ENCODE data around the gene MTA1. TPM values are rescaled to one million over a fixed set of nuclear protein-coding genes. Genes with fewer than 3 reads are reported as not detected.
A peak's percentile ranks its signal among the peaks of the same experiment; 100 is the strongest.

Gene MTA1
- total RNA-seq, 1 donor from 2014 or later: 192 TPM

DNA sequence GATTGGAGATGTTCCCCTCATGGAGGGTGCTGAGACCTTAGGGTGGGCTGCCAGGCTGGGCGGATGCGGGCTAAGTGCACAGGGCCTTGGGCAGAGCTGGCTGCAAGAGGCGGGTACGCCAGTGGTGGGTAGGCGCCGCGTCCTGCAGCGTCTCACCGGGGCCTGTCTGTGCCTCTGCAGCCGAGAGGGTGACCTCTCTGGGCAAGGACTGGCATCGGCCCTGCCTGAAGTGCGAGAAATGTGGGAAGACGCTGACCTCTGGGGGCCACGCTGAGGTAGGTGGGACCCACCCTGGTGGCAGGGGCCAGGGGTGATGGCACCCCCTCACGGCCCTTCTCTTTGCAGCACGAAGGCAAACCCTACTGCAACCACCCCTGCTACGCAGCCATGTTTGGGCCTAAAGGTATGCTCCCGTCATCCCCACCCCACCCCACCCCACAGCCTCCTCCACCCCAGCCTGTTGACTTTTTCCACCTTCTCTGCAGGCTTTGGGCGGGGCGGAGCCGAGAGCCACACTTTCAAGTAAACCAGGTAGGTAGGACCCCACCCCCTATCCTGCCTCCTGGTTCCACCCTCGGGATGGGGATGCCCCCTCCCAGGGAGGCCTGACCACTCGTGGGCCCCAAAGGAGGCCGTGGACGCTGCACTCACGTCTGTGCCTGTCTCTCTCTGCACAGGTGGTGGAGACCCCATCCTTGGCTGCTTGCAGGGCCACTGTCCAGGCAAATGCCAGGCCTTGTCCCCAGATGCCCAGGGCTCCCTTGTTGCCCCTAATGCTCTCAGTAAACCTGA, 68.6 kb downstream of the MTA1 start:
- DNase-seq (ENCODE audit: missing footprints) (no peak), ATAC-seq (no peak)
- intact Hi-C loops (cut with DNase I): no loop called here

DNA sequence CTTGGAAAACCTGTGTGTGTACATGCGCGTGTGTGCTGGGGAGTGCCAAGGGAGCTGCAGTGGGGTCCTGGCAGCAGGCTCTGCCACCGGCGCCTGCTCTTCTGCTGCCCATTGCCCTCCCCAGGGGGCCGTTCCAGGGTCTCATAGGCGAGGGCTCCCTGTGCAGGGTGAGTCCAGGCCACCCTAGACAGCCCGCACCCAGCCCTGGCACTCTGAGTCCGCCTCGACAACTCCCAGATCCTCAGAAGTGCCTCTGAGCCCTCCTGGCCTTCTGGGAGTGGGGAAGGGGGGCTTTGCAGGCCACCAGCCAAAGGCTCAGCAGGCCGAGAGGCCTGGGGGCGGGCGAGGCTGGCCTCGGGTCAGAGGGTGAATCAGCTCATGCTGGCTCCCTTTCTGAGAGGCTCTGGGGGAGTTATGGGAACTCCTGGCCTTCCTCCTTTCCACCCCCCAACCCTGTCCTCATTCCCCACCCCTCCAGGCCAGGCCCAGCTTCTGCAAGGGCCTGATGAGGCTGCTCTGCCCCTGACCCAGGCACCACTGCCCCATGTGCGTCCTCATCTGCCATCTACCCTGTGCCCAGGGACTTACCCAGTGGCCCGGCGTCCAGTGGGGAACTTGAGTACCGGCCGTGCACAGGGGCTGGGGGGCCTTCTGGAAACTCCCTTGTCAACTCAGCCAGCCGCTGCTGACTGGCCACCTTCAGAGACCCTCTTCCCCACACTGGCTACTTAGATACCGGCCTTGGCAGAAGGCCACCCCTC, 69.3 kb downstream of the MTA1 start:
- peak; percentile 74 for DNase-seq (ENCODE audit: missing footprints)
- intact Hi-C loops (cut with DNase I): loop anchor here (1.0 kb wide), 1 partner anchor 119 kb away; no protein-coding TSS in a partner anchor
- no peak for ATAC-seq

DNA sequence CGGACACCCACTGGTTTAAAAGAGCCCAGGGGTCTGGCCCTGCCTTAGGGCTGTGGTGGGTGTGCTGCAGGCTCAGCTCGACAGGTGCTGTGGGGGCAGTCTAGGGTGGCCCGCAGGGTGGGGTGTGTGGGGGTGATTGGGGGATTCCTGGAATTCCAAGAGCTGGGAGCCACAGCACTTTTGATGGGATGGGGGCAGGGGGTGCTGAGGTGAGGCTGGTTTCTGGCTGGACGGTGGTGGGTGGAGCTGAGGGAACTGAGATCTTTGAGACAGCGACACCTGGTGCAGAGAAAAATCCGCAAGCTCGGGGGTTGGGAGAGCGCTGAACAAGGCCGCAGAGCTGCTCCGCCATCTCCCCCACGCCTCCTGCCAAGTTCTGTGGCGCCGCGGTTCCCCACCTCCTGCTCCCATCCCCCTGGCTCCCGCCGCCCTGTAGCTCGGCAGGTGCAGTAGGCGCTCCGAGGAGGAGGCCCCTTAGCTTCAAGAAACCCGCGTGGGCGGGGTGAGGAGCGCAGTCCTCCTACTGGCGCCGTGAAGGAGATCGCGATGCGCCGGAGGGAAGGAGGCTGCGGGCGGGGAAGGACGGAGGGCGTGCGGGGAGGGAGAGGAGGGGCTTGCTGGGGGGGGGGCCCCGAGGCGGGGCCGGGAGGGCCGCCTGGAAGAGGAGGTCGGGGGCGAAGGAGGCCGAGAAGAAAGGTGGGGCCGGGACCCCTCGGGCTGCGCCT, 70.1 kb downstream of the MTA1 start:
- ATAC-seq (peak; percentile 21), DNase-seq (ENCODE audit: missing footprints) (peak; percentile 89)
- intact Hi-C loops (cut with DNase I): loop anchor here (1.0 to 2.0 kb wide), 4 partner anchors 15 to 119 kb away; partner anchors contain the start of genes CRIP2 and TEX22

DNA sequence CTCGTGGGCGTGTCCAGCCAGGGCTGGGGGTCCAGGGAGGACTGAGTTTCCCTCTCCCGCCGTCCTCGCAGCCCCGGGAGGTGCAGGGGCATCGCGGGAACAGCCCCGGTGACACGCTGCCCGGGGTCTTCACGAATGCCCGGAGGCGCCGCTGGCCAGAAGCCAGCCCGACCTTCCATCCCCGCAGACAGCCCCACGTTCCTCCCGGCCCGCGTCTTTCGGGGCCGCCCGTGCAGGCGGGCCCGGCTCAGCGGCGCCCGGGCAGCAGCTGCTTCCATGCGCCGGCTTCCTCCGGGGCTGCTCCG, 70.6 kb downstream of the MTA1 start:
- intact Hi-C loops (cut with DNase I): loop anchor here (1.0 to 2.0 kb wide), 3 partner anchors 15 to 92 kb away; partner anchors contain the start of genes CRIP2 and TEX22
- DNase-seq (ENCODE audit: missing footprints) (peak; percentile 80), ATAC-seq (no peak)

DNA sequence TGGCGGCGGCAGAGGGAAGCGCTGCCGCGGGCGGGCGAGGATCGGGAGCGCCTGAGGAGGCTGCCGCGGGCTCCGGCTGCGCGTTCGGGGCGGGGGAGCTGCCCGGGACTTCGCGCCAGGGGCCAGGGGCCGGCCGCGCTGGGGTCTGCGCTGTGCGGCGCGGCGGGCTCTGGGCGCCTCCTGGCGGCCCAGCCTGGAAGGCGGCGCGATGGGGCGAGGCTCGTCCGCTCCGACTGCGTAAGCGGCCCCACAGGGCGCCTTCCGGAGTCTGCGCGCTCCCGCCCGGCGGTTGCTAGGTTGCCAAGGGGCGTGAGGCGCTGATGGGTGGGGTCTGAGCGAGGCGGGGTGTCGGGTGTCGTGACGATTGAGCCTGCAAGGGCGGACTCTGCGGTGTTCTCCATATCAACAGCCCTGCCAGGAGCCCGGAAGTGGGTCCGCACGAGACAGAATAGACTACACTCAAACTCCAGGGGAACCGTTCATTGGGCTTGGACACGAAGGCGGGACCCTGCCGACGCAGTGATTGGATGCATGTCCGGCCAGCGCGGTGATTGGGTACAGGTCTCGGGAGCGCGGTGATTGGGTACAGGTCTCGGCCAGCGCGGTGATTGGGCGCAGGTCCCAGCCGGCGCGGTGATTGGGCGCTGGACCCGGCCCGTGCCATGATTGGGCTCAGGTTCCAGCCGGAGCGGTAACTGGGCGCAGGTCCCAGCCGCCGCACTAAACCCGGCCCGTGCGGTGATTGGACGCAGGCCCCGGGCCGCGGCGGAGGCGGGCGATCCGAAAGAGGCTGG, 71.1 kb downstream of the MTA1 start, which contains the start of gene TEDC1:
Gene TEDC1, plus strand, starts transcription at position 675 of the 794 bp plus-strand sequence. CDS start 130 bp downstream, outside the sequence.
- ATAC-seq: peak; percentile 85
- intact Hi-C loops (cut with DNase I): loop anchor here (1.0 to 2.0 kb wide), 3 partner anchors 16 to 92 kb away; partner anchors contain the start of genes CRIP2 and TEX22
- peak; percentile 100 for DNase-seq (ENCODE audit: missing footprints)

DNA sequence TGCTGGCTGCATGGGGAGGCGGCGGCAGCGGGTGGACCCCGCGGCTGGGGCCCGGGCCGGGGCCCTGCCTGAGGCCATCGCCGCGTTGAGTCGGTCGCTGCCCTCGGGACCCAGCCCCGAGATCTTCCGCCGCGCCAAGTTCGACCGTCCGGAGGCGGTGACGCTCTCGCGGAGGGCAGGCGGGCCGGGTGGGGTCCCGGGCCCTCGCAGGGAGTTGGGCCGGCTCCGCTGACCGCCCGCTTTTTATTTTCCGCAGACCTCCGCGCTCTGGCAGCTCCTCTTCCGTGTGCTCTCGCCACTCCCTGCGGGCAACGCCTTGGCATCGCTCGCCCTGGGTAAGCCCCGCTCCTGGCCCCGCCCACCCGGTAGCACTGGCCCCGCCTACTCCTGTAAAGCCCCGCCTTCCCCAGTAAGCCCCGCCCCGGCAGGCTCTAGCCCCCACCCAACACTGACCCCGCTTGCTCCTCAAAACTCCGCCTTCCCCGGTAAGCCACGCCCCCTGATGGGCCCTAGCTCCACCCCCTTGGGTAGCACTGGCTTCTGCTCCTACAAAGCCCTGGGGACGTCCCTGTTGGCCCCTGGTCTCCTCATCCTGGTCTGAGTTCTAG, 71.8 kb downstream of the MTA1 start:
- DNase-seq (ENCODE audit: missing footprints) (peak; percentile 90), ATAC-seq (no peak)
- intact Hi-C loops (cut with DNase I): loop anchor here (2.0 kb wide), 1 partner anchor 17 kb away; the partner anchor contains the start of gene CRIP2

DNA sequence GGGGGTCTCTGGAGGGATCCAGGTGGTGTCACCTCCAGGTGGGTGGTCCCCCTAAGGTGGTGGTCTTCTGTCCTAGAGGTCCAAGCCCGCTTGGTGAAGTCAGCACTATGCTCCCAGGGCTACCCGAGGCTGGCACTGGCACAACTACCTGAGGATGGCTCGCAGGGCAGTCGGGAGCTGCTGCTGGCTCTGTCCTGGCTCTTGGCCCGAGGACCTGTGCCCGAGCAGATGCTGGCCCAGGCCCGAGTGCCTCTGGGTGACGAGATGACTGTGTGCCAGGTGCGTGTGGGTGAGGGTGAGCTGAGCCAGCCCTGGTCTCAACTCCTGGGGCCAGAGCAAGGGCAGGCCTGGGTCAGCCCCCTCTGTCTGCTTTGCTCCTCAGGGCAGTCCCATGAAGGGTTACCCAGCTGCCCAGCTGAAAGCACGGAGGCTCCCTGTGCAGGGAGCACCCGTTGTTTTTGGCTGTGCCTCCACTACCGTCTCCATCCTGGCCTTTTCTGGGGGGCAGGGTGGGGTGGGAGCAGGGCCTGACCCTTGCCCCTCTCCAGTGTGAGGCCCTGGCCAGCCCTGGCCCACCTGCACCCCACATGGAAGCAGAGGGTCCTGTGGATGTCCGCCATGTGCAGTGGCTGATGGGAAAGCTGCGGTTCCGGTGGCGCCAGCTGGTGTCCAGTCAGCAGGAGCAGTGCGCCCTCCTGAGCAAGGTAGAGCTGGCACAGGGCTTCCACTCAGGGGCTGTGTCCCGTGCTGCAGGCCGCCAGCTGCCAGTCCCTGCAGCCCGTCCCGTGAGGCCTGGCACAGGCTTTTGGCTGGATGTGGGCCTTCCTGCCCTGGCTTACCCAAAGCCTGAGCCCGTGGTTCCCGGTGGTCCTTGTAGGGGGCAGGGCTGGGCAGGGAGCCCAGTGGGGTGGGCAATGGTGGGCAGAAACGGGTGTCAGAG, 72.7 kb downstream of the MTA1 start:
- intact Hi-C loops (cut with DNase I): no loop called here
- no peak for ATAC-seq
- peak; percentile 77 for DNase-seq (ENCODE audit: missing footprints)

DNA sequence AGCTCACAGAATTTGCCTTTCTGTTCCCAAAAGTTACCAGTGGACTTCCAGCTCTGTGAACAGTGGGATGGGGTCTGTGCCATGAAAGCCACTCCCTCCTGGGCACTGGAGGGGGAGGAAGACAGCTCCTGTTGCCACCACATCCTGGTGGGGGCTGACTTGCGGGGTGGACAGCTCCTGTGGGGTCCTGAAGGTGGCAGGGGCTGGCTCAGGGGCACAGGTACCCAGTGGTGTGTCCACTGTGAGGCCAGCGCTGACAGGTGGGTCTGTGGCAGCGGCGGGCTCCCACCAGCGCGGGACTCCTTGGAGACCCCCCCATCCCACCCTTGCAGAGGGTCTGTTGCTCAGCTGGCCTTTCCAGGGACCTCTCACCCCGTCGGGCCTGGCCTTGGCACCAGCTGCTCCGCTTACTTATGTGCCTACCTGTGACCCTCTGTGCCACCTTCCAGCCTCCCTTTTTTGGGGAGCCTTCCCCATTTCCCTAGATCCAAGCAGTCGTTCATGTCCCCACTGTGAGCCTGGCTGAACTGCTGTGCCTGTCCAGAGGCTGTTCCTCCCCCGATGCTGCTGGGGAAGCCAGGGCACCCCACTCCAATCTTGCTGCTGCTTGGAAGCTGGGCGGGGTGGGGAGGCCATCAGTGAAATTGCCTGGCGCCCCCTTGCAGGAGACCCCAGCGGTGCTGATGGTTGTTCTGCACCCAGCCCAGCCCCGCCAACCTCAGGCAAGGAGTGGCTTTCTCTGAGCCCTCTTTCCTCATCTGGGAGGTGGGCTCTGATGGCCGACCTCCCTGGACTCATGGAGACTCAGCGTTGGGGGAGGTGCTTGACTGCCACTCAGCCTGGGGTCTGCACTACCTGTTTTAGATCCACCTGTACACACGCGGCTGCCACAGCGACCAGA, 73.6 kb downstream of the MTA1 start:
- ATAC-seq (no peak), DNase-seq (ENCODE audit: missing footprints) (peak; percentile 63)
- intact Hi-C loops (cut with DNase I): no loop called here

DNA sequence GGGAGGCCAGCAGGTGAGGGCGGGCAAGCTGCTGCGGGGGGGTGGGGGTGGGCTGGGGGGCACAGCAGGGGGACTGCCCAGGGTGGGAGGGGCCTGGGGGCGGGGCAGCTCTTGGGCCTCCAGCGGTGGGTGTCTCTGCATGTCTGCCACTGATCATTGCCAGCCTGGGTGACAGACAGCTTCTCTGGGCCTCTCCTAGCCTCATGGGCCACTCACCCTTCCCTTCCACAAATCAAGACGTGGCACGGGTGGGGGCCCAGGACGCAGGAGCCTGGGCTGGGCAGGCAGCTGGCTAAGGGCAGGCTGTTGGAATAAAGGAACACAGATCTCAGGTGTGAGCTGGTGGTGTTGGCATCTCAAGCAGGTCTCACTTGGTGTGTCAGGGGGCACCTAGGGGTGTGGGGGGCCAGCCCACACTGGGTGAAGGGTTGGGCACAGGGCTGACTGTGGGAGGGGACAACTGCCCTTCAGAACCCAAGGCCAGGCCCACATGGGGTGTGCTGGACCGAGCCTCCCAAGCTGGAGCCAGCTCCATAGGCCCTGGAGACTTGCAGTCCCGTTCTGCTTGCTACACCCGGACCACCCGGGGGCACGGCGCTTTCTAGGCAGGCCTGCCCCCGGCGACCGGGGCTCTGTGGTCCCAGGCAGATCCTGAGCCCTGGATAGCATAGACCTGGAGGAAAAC, 74.4 kb downstream of the MTA1 start:
- intact Hi-C loops (cut with DNase I): loop anchor here (2.0 kb wide), 1 partner anchor 33 kb away; the partner anchor contains the start of gene TMEM121
- no peak for ATAC-seq
- peak; percentile 48 for DNase-seq (ENCODE audit: missing footprints)

DNA sequence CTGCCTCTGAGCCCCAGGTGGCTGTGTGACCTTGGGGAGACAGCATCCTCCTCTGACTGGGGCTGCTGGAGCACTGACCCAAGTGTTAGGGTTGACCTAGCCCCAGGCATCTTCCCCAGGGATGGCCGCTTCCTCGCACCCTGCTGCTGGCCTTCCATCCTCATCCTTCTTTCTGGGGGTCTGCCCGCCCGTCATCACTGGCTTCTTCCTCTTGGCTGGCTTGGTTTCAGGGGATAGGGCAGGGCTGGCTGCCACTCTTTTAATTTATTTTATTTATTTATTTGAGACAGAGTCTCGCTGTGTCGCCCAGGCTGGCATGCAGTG, 74.9 kb downstream of the MTA1 start:
- peak; percentile 35 for DNase-seq (ENCODE audit: missing footprints)
- intact Hi-C loops (cut with DNase I): loop anchor here (2.0 kb wide), 1 partner anchor 32 kb away; the partner anchor contains the start of gene TMEM121
- ATAC-seq: no peak

DNA sequence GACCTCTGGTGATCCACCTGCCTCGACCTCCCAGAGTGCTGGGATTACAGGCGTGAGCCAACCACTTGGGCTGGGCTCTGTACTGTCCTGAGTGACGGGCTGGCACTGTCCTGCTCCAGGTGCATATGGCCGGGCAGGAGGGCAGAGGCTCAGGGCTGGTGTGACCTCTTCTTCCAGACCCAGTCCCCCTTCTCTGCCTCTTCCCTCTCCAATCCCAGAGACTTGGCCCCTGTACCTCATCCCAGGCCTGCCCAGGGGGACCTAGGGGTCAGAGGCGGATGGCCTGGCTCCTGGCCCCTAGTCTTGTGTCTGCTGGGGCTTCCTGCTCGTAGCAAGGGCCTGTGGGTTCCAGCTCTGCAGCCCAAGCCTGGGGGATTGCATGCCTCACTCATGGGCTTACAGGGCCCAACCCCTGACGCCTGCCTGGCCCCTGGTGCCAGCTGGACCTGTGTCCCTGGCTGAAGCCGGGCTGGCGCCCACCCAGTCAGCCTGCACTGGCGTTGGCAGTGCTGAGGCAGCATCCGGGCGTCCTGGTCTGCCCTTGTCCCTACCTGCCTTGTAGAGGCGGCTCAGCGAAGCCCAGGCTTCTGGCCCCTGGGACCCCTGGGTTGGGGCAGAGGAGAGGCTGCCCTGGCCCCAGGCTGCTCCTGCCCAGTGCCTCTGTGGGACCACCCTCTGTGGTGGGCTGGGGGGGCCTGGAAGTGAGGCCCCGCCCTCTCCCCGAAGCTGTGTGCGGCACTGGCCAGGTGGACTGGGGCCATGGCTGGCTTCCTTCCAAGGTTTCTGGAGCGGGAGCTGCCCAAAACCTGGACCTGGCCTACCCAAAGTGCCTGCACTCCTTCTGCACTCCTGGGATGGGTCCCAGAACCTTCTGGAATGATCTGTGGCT, 75.7 kb downstream of the MTA1 start:
- intact Hi-C loops (cut with DNase I): loop anchor here (2.0 kb wide), 1 partner anchor 31 kb away; the partner anchor contains the start of gene TMEM121
- ATAC-seq: no peak
- peak; percentile 75 for DNase-seq (ENCODE audit: missing footprints)

DNA sequence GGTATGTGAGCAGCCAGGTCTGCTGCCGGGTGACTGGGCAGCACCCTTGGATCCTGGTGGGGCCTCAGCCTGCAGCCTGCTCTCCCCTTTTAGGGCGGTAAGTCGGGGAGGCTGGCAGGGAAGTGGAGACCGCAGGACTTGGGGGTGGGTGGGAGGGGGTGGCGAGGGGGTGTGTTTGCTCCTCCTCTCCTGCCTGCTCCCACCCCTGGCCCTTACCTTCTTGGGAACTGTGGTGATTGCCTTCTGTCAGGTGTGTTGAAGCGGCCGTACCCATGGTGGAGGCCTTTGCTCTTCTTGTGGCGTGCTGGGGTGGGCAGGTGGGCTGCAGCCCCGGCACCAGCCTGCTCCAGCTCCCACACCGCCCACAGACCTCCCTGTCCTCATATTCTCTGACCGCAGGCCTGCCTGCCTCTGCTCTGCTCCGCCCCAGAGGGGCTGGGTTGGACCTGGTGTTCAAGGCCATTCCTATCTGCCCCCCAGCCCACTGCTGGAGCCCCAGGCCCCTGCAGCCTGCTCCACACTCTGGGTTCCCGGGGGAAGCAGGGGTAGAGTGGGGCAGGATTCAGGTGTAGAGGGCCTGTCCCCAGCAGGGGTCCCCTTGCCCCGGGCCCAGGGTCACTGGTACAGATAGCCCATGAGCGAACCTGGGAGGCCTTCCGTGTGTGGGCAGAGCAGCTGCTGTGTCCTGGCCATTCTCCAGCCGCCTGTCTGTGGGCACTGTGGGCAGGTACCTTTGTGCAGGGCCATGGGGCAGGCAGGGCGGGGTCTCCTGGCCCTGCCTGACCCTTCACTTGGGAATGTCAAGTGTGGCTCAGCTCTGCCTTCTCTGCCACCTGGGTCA, 76.6 kb downstream of the MTA1 start:
- DNase-seq (ENCODE audit: missing footprints) (peak; percentile 56), ATAC-seq (no peak)
- intact Hi-C loops (cut with DNase I): loop anchor here (2.0 kb wide), 1 partner anchor 31 kb away; the partner anchor contains the start of gene TMEM121

DNA sequence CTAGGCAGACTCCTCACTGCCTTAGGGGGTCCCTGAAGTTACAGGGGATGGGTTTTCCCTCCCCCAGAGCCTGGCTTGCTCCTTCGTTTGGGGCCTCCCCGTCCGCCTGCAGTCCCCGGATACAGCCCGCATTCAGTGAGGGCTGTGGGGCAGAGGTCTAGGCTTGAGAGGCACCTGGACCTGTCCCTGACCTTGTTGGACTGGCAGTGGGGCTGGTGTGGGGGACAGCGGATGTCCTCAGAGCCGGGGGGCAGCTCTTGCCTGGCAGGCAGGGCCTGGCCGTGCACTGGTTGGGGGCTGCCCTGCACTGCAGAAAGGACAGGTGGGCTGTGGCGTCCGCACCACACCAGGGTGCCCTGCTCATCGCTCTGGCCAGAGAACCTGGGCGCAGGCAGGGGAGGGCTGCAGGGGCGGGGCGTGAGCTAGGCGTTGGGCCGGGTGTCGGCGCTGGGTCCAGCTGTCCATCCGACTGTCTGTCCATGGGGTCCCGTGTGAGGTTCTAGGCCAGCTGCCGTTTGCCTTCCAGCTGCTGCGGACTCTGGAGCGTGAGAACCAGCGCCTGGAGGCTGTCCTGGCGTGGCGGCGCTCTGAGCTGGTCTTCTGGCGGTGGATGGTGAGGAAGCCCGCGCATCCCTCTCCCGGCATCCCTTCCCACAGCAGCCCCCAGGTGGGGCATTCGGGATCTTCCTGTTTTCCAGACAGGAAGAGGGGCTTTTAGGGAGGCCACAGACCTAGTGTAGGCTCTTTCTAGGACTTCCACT, 77.4 kb downstream of the MTA1 start:
- DNase-seq (ENCODE audit: missing footprints) (peak; percentile 55), ATAC-seq (no peak)
- intact Hi-C loops (cut with DNase I): no loop called here
